Measurements from ENCODE around the gene KLHL17.
"Not testable (repeated sequence)": the region's sequence is repeated elsewhere in the genome, so short reads cannot be mapped to it uniquely, and the experiment has no call there.

The KLHL17 gene

DNA sequence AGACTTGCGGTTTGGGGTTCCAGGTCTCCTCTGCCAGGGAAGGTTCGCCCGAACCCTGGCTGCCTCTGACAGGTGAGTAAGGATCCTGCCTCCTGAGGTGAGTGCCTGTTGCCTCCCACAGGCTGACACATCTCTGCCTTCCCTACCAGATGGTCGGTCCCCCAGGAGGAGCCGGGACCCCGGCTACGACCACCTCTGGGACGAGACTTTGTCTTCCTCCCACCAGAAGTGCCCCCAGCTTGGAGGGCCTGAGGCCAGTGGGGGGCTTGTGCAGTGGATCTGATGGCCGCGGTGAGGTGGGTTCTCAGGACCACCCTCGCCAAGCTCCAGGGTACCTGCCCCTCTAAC, 13.9 kb downstream of the KLHL17 start:
- ATAC-seq: no peak
- Mint-ChIP-seq H3K4me1 (peaks cover 12% of the 10 kb centered on the region), H3K9me3 (no peaks in the 10 kb centered on the region), H3K27ac (no peak overlapping the region), H3K36me3 (peaks cover 5% of the 10 kb centered on the region), H3K27me3 (peaks cover 61% of the 10 kb centered on the region), H3K4me3 (no peak overlapping the region)

DNA sequence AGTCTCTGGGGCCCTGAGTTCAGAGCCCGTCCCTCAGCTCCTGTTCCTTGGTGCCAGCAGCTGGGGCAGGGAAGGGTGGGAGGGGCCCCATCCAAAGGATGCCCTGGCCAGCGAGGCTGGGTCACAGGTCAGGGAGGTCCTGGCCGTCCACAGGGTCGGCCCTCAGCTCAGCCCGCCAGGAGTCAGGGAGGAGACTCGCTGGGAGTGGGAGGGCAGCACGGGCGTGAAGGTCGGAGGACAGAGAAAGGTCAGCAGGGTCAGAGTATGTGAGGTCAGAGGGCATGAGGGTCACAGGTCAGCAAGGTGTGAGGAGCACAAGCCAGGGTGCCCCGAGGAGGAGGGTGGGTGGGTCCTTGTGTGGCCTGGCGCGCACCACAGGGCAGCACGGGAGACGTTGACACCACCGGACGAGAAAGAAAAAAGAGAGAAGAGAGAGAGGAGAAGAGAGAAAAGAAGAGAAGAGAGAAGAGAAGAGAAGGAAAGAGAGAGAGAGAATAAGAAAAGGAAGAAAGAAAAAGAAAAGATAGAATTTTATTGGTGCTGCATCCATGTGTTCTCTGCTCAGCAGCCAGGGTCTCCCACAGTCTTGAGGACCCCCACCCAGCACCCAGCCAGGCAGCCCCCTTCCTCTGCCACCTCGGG, 14.4 kb downstream of the KLHL17 start:
- Mint-ChIP-seq H3K36me3 (peaks cover 5% of the 10 kb centered on the region), H3K9me3 (no peaks in the 10 kb centered on the region), H3K27ac (no peak overlapping the region), H3K4me1 (peaks cover 12% of the 10 kb centered on the region), H3K4me3 (no peak overlapping the region), H3K27me3 (peaks cover 61% of the 10 kb centered on the region)
- ATAC-seq: no peak

DNA sequence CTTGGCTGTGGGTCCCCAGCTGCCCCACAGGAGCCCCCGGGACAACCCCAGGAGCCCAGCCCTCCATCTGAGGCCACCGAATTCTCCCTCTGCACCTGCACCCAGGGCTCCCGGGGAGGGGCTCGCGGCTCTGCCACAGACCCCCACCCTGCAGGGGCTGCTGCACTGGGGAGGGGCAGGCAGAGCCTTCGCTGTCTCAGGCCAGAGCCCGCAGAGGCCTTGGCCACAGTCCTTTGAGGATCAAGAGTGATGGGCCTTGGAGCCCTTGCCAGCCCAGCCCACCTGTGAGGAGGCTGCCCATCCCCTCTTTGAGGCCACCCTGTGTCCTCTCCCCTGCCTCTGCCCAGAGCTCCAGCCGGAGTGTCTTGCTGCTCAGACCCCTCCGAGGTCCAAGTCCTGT, 15.0 kb downstream of the KLHL17 start:
- no peak for ATAC-seq
- Mint-ChIP-seq H3K27me3 (peaks cover 61% of the 10 kb centered on the region), H3K4me3 (no peak overlapping the region), H3K36me3 (peaks cover 5% of the 10 kb centered on the region), H3K4me1 (peaks cover 12% of the 10 kb centered on the region), H3K9me3 (no peaks in the 10 kb centered on the region), H3K27ac (peak overlapping the region; percentile 10)

DNA sequence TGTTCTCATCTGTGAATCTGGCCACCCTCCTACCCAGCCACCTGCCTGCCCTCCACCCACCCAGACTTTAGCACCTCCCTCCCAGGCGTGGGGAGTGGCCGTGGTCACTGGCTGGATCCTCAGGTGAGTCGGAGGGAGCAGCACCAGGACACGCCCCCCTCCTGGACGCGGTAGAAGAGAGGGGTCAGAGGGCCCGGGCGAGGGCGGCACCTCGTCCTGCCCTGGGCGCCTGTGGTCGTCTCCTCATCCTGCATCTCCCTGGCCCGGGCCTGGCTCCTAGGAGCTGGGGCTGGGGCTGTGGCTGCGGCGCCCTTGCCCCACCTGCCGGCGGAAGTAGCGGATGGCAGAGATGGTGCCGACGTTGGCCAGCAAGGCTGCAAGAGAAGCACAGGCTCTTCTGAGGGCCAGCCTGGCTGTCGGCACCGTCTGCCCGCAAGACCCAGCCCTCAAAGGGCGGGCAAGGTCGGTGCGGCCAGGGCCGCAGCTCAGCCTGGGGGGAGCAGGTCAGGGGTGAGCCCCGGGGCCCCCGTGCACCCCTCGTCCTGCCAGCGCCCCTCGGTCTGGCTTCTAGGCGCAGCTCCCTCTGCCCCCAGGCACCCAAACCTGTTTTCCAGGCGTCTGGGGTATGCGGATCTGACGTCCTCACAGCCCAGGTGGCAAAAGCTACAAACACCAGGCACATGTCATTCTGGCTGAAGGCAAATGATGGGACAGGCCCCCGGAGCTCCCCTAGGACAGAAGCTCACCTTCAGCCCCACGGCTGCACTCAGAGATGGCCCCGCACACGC, 15.7 kb downstream of the KLHL17 start:
- Mint-ChIP-seq H3K4me1 (peaks cover 12% of the 10 kb centered on the region), H3K9me3 (no peaks in the 10 kb centered on the region), H3K27me3 (peaks cover 64% of the 10 kb centered on the region), H3K36me3 (peaks cover 5% of the 10 kb centered on the region), H3K4me3 (no peak overlapping the region), H3K27ac (peak overlapping the region; percentile 10)
- ATAC-seq: peak; percentile 46

DNA sequence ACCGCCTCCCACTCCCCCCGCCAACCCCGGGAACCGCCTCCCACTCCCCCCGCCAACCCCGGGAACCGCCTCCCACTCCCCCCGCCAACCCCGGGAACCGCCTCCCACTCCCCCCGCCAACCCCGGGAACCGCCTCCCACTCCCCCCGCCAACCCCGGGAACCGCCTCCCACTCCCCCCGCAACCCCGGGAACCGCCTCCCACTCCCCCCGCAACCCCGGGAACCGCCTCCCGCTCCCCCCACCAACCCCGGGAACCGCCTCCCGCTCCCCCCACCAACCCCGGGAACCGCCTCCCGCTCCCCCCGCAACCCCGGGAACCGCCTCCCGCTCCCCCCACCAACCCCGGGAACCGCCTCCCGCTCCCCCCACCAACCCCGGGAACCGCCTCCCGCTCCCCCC, 16.4 kb downstream of the KLHL17 start:
- not testable (repeated sequence) for H3K9me3 Mint-ChIP-seq, H3K4me3 Mint-ChIP-seq, ATAC-seq, H3K36me3 Mint-ChIP-seq, H3K27ac Mint-ChIP-seq
- Mint-ChIP-seq H3K4me1 (peaks cover 12% of the 10 kb centered on the region), H3K27me3 (peaks cover 64% of the 10 kb centered on the region)

DNA sequence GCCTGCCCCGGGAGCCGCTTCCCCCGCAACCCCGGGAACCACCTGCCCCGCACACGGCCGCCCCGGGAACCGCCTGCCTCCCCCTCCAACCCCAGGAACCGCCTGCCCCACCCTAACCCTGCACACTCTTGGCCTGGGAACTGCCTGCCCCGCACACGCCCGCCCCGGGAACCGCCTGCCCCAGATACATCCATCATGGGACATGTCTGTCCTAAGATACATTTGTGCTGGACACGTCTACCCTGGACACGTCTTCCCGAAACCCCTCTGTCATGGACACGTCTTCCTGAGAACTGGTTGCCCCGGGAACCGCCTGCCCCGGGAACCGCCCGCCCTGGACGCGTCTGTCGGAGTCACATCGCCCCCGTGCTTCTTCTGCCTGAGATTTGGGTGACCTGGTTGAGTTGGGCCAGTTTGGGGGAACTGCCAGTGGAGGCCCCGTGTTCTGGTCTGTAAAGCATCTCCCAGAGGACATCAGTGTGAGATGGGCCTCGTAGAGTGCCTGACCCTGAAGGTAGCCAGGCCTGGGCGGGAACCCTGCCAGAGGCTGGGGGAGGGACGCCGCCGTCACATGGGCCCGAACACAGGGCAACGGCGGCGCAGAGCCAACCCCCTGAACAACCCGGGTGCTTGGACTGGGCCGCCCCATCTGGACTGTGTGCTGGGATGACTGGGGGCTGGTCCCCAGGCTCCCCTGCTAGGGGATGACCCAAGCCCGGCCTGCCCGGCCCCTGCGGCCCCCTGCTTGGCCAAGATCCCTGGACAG, 17.9 kb downstream of the KLHL17 start:
- H3K9me3 Mint-ChIP-seq: no peaks in the 10 kb centered on the region
- H3K36me3 Mint-ChIP-seq: peaks cover 5% of the 10 kb centered on the region
- H3K4me1 Mint-ChIP-seq: peaks cover 12% of the 10 kb centered on the region
- peak; percentile 2 for ATAC-seq
- peaks cover 63% of the 10 kb centered on the region for H3K27me3 Mint-ChIP-seq
- H3K4me3 Mint-ChIP-seq: no peak overlapping the region
- H3K27ac Mint-ChIP-seq: peak overlapping the region; percentile 54

DNA sequence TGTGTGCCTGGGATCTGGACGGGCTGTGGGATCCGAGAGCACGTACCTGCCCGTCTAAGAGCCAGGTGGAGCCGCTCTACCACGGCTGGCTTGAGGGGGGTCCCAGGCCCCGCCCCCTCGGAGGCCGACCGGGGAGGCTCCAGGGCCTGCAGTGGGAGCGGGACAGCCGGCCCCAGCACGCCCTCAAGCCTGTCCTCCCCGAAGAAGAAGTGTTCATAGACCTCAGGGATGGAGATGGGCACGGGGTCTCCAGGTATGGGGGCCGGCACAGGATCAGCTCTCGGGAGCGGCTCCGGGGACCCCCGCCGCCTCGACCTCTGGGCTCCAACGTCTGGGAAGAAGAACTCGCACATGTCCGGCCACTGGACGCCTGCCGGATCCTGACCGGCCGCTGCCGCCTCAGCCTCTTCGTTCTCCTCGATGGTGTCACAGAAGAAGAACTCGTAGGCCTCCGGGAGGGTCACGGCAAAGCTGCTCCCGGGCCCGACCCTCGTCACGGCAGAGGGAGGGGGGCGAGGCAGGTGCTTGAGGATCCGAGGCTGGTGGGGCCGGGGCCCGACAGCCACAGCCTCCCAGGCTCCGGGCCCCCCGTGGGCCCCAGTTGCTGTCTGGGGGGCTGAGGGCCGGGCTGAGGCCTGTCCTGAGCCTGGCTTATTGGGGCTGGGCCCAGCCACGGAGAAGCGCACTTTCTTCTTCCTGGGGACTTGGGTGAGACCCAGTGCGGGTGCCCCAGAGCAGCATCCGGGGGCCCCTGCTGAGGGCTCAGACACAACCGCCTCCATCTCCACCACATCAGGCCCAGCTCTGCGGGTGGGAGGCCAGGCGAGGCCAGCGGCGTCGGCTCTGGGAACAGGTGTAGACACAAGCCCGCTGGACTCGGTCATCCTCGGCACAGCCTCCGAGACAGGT, 18.7 kb downstream of the KLHL17 start:
- H3K27ac Mint-ChIP-seq: no peak overlapping the region
- peaks cover 5% of the 10 kb centered on the region for H3K36me3 Mint-ChIP-seq
- ATAC-seq: no peak
- no peak overlapping the region for H3K4me3 Mint-ChIP-seq
- H3K9me3 Mint-ChIP-seq: no peaks in the 10 kb centered on the region
- peaks cover 63% of the 10 kb centered on the region for H3K27me3 Mint-ChIP-seq
- peaks cover 12% of the 10 kb centered on the region for H3K4me1 Mint-ChIP-seq

DNA sequence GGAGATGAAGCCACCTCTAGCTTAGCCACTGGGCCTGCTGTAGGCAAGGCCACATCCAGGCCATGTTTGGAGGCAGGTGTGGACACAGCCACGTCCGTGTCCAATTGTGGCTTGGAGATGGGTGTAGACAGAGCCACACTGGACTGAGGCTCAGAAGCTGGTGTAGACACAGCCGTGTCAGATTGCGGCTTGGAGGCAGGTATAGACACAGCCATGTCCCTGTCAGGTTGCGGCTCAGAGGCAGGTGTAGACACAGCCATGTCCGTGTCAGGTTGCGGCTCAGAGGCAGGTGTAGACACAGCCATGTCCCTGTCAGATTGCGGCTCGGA, 19.3 kb downstream of the KLHL17 start:
- Mint-ChIP-seq H3K9me3 (no peaks in the 10 kb centered on the region), H3K36me3 (peaks cover 5% of the 10 kb centered on the region)
- no peak for ATAC-seq

DNA sequence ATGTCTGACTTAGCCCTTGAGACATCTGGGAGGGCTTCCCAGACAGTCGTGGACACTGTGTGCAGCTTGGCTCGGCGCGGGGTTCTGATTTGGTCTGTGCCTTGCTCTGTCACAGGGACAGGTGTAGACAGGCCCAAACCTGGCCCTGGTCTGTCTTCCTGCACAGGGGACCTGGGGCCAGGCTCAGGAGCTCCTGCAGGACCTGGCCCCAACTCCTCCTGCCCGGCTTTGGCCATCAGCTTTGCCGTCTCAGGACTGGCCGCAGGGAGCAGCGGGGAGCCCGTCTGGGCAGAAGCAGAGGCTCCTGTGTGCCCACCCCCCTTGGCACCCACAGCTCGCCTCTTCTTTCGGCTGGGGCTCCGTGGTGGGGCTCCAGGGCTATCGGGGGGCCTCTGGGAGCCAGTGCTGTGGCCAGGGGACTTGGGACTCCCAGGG, 19.8 kb downstream of the KLHL17 start:
- Mint-ChIP-seq H3K27ac (no peak overlapping the region), H3K4me1 (peaks cover 12% of the 10 kb centered on the region)
- no peak for ATAC-seq

More for the DNA sequence above, 19.3 kb downstream of the KLHL17 start:
- Mint-ChIP-seq H3K27ac (no peak overlapping the region), H3K4me1 (peaks cover 12% of the 10 kb centered on the region), H3K27me3 (peaks cover 57% of the 10 kb centered on the region), H3K4me3 (no peak overlapping the region)

DNA sequence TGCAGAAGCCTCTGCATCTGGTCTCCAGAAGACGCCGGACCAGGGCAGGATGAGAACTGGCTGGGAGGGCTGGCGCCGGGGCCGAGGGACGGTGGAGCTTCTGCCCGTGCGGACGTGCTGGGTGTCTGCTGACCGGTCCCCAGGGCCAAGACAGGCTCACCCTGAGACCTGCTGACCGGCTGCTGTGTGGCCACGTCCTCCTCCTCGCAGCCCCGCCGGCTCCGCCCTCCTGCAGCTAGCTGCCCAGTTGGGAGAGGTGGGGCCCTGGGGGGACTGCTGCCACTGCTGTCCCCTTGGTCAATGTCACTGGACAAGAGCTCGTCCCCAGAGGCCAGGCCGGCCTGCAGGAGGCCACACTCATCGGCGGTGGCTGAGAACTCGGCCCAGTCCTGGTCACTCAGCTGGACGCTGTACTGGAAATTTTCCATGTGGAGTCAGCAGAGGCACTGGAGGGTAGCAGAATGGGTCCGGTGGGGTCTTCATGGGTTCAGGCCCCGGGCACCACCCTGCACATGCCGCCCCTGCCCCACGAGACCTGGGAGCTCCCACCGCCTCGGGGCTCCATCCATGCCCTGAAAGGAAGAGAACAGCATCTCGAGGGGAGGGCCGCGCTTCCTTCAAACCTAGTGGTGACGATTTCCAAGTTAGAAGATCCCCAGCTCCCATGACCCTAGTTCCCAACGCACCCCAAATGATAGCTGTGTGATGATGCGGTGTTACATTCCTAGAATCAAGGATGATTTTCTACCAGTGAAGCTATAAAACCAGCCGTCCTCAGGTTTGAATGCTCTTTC, 20.4 kb downstream of the KLHL17 start:
- H3K27me3 Mint-ChIP-seq: peaks cover 57% of the 10 kb centered on the region
- H3K36me3 Mint-ChIP-seq: peaks cover 5% of the 10 kb centered on the region
- no peak overlapping the region for H3K27ac Mint-ChIP-seq
- ATAC-seq: no peak
- no peaks in the 10 kb centered on the region for H3K9me3 Mint-ChIP-seq
- no peak overlapping the region for H3K4me3 Mint-ChIP-seq
- peaks cover 8% of the 10 kb centered on the region for H3K4me1 Mint-ChIP-seq

More for the DNA sequence above, 19.8 kb downstream of the KLHL17 start:
- no peaks in the 10 kb centered on the region for H3K9me3 Mint-ChIP-seq
- H3K27me3 Mint-ChIP-seq: peaks cover 57% of the 10 kb centered on the region
- H3K4me3 Mint-ChIP-seq: no peak overlapping the region
- peaks cover 5% of the 10 kb centered on the region for H3K36me3 Mint-ChIP-seq

DNA sequence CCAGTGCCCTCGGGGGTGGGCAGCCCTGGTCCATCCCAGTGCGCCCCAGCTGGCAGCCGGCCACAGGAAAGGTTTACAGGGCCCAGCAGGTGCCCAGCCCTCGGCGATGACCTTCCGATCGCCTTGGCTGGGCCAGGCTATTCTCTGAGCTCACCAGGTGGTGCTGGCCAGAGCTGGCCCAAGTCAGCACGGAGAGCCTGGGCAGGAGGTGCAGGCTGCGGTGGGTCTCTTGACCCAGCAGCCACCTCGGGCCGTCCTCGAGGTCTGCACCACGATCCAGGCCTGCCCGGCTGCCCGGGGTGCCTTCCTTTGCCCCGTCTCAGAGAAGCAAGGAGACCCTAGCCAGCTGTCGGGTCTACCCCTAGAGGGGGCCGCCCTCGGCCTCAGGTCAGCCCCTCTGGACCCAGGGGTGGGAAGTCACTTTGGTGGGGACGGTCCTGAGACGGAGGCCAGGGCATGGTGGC, 21.1 kb downstream of the KLHL17 start:
- peaks cover 60% of the 10 kb centered on the region for H3K27me3 Mint-ChIP-seq
- no peak for ATAC-seq
- H3K27ac Mint-ChIP-seq: no peak overlapping the region
- peaks cover 5% of the 10 kb centered on the region for H3K36me3 Mint-ChIP-seq
- H3K4me1 Mint-ChIP-seq: peaks cover 5% of the 10 kb centered on the region
- H3K4me3 Mint-ChIP-seq: no peak overlapping the region
- H3K9me3 Mint-ChIP-seq: no peaks in the 10 kb centered on the region

DNA sequence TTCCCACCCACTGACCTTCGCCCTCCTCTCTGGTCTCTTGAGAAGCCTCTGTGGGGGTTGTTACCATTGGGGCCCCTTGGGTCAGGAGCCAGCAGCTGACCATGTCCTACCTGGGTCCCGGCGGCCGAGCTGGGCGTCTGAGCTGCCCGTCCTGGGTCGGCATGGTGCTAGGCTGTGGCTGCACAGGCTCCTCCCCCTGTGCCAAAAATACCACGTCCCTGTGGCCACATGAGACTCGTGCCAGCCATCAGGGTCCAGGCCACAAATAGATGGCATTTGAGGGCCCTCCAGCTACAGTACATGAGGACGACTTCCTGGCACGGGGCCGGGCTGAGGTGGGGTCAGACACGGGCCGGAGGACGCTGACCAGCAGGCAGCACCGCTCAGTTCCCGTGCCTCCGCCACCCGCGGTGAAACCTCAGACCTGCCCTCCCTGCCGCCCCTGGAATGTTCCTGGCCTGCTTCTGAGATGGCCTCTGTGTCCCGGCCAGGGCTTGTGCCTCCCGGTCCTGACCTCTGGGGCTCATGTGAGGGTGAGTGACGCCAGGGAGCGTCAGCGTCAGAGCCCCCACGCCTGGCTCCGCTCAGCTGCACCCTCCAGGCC, 21.7 kb downstream of the KLHL17 start, which contains the start of gene PERM1:
Gene PERM1 (minus strand): TSS at position 139 of the 604 bp plus-strand sequence. CDS start 1,064 bp downstream, outside the sequence.
- H3K9me3 Mint-ChIP-seq: no peaks in the 10 kb centered on the region
- H3K27me3 Mint-ChIP-seq: peaks cover 62% of the 10 kb centered on the region
- peaks cover 5% of the 10 kb centered on the region for H3K4me1 Mint-ChIP-seq
- no peak within 1 kb of the TSS for H3K4me3 Mint-ChIP-seq
- H3K36me3 Mint-ChIP-seq: peaks cover 5% of the 10 kb centered on the region
- no peak for ATAC-seq
- H3K27ac Mint-ChIP-seq: no peak within 1 kb of the TSS

DNA sequence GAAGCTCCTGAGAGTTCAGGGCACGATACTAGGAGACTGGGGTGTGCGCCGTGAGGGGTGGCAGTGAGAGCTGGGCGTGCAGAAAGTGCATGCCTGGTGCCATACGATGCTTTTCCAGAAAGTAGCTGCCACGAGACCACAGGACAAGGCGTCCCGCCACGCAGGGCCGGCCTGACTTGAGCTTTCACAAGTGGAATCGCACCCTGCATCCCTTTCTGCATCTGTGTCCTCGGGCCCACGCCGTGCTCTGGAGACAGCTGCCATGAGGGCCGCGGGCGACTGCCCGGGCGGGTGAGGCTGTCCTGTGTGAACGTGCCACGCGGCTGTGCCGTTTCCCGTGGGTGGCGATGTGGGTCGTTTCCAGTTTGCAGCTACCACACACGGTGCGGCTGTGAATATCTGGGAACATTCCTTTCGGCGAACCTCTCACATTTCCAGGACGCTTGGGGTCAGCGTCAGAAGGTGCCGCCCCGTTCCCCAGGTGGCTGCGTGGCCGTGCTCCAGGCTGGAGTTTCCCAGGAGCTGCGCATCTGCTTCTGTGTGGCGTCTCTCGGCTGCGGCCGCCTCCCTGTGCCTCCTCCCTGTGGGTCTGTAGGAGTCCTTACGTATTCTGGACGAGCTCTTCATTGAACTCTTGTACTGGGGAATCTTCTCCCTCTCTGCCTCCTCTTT, 22.5 kb downstream of the KLHL17 start:
- Mint-ChIP-seq H3K9me3 (no peaks in the 10 kb centered on the region), H3K36me3 (peaks cover 5% of the 10 kb centered on the region), H3K27ac (no peak overlapping the region), H3K27me3 (peaks cover 64% of the 10 kb centered on the region), H3K4me1 (peaks cover 5% of the 10 kb centered on the region), H3K4me3 (no peak overlapping the region)
- ATAC-seq: no peak

All from stimulated activated memory B cell treated with anti-CD40 and anti-IgM and Interleukin-4, amounts not matched to agents 10 μg/mL and 1 μg/mL and 100 μg/mL, for 72 hours (primary cell).